HL-60 (cell line): ENCODE data around the gene DCAF11.

Source experiments
- DNase-seq, 2 experiments: peaks; one replicate each; pipeline ENCODE4 v3.0.0-alpha.2; 2010 to 2020; ENCODE audit warnings: low read depth in 1 of 2, low spot score in 1 of 2
- H3K27ac ChIP-seq: fragments of 250-450 bp; sonication (Bioruptor Pico); replicated peaks from 2 replicates; pipeline ENCODE4 v1.5.1; 2020; ENCODE audit warnings: mild to moderate bottlenecking, moderate library complexity
- H3K27me3 ChIP-seq: fragments of 250-450 bp; sonication (Bioruptor Pico); 2 replicates; pipeline ENCODE4 v1.5.1; 2021; ENCODE audit warnings: mild to moderate bottlenecking, moderate library complexity; ENCODE audit not compliant: insufficient read depth, poor library complexity, severe bottlenecking
- H3K4me3 ChIP-seq: replicated peaks from 2 replicates; pipeline ENCODE4 v1.5.1; 2011; ENCODE audit warnings: mild to moderate bottlenecking, control low read depth, low read length; ENCODE audit not compliant: insufficient read depth
- GABPA ChIP-seq: IDR thresholded peaks from 2 replicates; pipeline ENCODE4 v1.6.1; 2012; ENCODE audit warnings: low read depth
- POLR2AphosphoS5 ChIP-seq: IDR thresholded peaks from 2 replicates; pipeline ENCODE4 v1.6.1; 2012; ENCODE audit warnings: low read depth
- REST ChIP-seq: IDR thresholded peaks from 2 replicates; pipeline ENCODE4 v1.6.1; 2012; ENCODE audit warnings: low read depth; ENCODE audit not compliant: insufficient replicate concordance
- SPI1 ChIP-seq: IDR thresholded peaks from 2 replicates; pipeline ENCODE4 v1.6.1; 2012; ENCODE audit warnings: low read depth, mild to moderate bottlenecking, borderline replicate concordance
- TF ChIP-seq, protein P1 (sequence below): IDR thresholded peaks from one replicate; pipeline ENCODE4 v1.5.1; 2011; ENCODE audit warnings: low read length, control low read depth, inconsistent platforms; ENCODE audit not compliant: insufficient read depth

Gene DCAF11

GRCh38 chr14:24135584-24135833 lies 20.9 kb downstream of the DCAF11 start:
- H3K27ac ChIP-seq = peak overlapping the region; percentile 36
- no peak for TF ChIP-seq POLR2AphosphoS5
- no peak for TF ChIP-seq REST
- TF ChIP-seq SPI1 = no peak
- TF ChIP-seq, protein P1, sequence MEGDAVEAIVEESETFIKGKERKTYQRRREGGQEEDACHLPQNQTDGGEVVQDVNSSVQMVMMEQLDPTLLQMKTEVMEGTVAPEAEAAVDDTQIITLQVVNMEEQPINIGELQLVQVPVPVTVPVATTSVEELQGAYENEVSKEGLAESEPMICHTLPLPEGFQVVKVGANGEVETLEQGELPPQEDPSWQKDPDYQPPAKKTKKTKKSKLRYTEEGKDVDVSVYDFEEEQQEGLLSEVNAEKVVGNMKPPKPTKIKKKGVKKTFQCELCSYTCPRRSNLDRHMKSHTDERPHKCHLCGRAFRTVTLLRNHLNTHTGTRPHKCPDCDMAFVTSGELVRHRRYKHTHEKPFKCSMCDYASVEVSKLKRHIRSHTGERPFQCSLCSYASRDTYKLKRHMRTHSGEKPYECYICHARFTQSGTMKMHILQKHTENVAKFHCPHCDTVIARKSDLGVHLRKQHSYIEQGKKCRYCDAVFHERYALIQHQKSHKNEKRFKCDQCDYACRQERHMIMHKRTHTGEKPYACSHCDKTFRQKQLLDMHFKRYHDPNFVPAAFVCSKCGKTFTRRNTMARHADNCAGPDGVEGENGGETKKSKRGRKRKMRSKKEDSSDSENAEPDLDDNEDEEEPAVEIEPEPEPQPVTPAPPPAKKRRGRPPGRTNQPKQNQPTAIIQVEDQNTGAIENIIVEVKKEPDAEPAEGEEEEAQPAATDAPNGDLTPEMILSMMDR = no peak
- TF ChIP-seq GABPA = no peak
- no peaks in the 10 kb centered on the region for H3K27me3 ChIP-seq
- peak overlapping the region; percentile 85 for H3K4me3 ChIP-seq
- DNase-seq = no peak

GRCh38 chr14:24135834-24136683 lies 21.5 kb downstream of the DCAF11 start, which contains the start of gene PSME1:
PSME1 (plus strand) TSS chr14:24136194; CDS start chr14:24136263, 69 bp downstream.
- DNase-seq = peak; percentile 79 to 91
- H3K27me3 ChIP-seq = no peaks in the 10 kb centered on the region
- peak within 1 kb of the TSS; percentile 85 for H3K4me3 ChIP-seq
- TF ChIP-seq REST = no peak
- peak; percentile 62; the same call in 1 of the 2 replicates for TF ChIP-seq POLR2AphosphoS5
- TF ChIP-seq SPI1 = no peak
- TF ChIP-seq GABPA = no peak
- peak within 1 kb of the TSS; percentile 68 for H3K27ac ChIP-seq

- Histone ChIP-seq H3K4me3 (peak overlapping the region; percentile 85), H3K27me3 (no peaks in the 10 kb centered on the region), H3K27ac (no peak overlapping the region; the same call in 1 of the 2 replicates)
- no peak for DNase-seq
- TF ChIP-seq, protein P1 = no peak
- TF ChIP-seq POLR2AphosphoS5 (no peak), GABPA (no peak), SPI1 (no peak), REST (no peak)
Measured at GRCh38 chr14:24136684-24137528, 22.3 kb downstream of the DCAF11 start.
